Measurements from ENCODE around the gene NF1. TPM values are rescaled to one million over a fixed set of nuclear protein-coding genes. Genes with fewer than 3 reads are reported as not detected.
"Not testable (repeated sequence)": the region's sequence is repeated elsewhere in the genome, so short reads cannot be mapped to it uniquely, and the experiment has no call there.

The NF1 gene
- total and polyA plus RNA-seq, 2 donors (not counting 1 experiment from before 2014, with no cell fraction given): 10.8 to 27.7 TPM

DNA sequence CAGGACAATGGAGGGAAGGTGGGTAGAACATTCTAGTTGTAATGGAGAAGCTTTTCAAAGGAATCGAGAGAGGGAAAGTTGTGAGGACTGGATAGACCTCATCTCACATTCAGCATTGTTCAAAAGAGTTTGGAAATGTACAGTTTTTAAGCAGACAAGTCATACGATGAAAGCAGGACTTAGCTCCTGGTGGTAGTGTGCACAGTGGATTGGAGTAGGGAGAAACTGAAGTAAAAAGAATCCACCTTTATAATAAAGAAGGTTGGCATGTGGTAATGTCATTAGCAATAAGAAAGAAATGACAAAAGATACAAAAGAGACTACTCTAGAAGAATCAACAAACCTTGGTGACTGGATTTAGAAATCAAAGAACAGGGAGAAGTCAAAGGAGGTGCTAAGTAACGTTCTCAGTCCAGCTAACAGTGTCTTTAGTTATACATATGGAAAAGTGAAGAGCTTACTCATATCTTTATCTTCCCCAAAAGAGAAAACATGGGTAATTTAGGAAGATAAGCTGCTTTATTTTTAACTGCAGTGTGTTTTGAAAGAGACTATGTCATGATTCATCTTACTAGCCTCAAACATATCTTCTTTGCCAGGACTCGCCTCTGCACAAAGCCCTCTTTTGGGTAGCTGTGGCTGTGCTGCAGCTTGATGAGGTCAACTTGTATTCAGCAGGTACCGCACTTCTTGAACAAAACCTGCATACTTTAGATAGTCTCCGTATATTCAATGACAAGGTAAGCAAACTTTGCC lies 245.3 kb downstream of the NF1 start:
- no peak overlapping the region for H3K27ac Mint-ChIP-seq
- H2AFZ ChIP-seq (ENCODE audit: insufficient read depth, low read depth, low read length, poor library complexity, severe bottlenecking): no peak overlapping the region
- intact Hi-C loops (cut with micrococcal nuclease): no loop called here
- H3K79me2 ChIP-seq (ENCODE audit: control insufficient read depth, insufficient read depth, low read length): no peaks in the 10 kb centered on the region
- H3K4me1 Mint-ChIP-seq: no peaks in the 10 kb centered on the region
- no peak overlapping the region for H3K4me2 ChIP-seq (replicated peaks; ENCODE audit: low read depth, low read length, poor library complexity, severe bottlenecking)
- H3K27ac ChIP-seq (ENCODE audit: low read length in 2 of 2): no peak overlapping the region
- H4K20me1 ChIP-seq (ENCODE audit: control insufficient read depth, insufficient read depth, low read length, poor library complexity, severe bottlenecking): no peaks in the 10 kb centered on the region
- H3K27me3 Mint-ChIP-seq: no peaks in the 10 kb centered on the region
- no peaks in the 10 kb centered on the region for H3K9me3 ChIP-seq (ENCODE audit: control extremely low read depth in 1 of 3, control insufficient read depth in 2 of 3, insufficient read depth in 1 of 3, low read length in 2 of 3)
- H3K36me3 ChIP-seq (replicated peaks in 1 of 2; ENCODE audit: control extremely low read depth in 1 of 2, control insufficient read depth in 1 of 2, extremely low read depth in 1 of 2, insufficient read depth in 2 of 2, low read length in 1 of 2): peaks cover 7 to 9% of the 10 kb centered on the region in 2 experiments
- no peak overlapping the region for H3K4me3 Mint-ChIP-seq
- H3K4me1 ChIP-seq (ENCODE audit: control insufficient read depth in 2 of 2, insufficient read depth in 2 of 2, low read length in 2 of 2): no peaks in the 10 kb centered on the region
- CTCF ChIA-PET: interaction anchor here (0.9 to 2.2 kb wide), 2 partner anchors 21 to 33 kb away, joined by 3 to 5 read pairs; no protein-coding TSS in a partner anchor
- H3K9me3 Mint-ChIP-seq (ENCODE audit: insufficient read depth): no peaks in the 10 kb centered on the region
- H3K27me3 ChIP-seq (replicated peaks in 1 of 4; ENCODE audit: control extremely low read depth in 1 of 4, control insufficient read depth in 3 of 4, insufficient read depth in 4 of 4, low read length in 3 of 4): no peaks in the 10 kb centered on the region
- TF ChIP-seq, protein P1, sequence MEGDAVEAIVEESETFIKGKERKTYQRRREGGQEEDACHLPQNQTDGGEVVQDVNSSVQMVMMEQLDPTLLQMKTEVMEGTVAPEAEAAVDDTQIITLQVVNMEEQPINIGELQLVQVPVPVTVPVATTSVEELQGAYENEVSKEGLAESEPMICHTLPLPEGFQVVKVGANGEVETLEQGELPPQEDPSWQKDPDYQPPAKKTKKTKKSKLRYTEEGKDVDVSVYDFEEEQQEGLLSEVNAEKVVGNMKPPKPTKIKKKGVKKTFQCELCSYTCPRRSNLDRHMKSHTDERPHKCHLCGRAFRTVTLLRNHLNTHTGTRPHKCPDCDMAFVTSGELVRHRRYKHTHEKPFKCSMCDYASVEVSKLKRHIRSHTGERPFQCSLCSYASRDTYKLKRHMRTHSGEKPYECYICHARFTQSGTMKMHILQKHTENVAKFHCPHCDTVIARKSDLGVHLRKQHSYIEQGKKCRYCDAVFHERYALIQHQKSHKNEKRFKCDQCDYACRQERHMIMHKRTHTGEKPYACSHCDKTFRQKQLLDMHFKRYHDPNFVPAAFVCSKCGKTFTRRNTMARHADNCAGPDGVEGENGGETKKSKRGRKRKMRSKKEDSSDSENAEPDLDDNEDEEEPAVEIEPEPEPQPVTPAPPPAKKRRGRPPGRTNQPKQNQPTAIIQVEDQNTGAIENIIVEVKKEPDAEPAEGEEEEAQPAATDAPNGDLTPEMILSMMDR (IDR thresholded peaks at IDR 0.05): no peak
- TF ChIP-seq EZH2 (IDR thresholded peaks at IDR 0.05; ENCODE audit: borderline replicate concordance, insufficient read depth, low read depth, low read length, poor library complexity, severe bottlenecking): no peak
- no peak overlapping the region for H3K9ac ChIP-seq (ENCODE audit: low read length)
- ATAC-seq (ENCODE audit: low read depth) (no peak), DNase-seq (no peak)
- WGBS (ENCODE audit: insufficient coverage): 100% methylated on average over 1 of the region's 6 CpGs
- no peak overlapping the region for H3K4me3 ChIP-seq (ENCODE audit: control extremely low read depth in 1 of 5, extremely low read depth in 1 of 5, insufficient read depth in 1 of 5, low read depth in 2 of 5, low read length in 4 of 5)
- POLR2A ChIA-PET: no interaction called here

DNA sequence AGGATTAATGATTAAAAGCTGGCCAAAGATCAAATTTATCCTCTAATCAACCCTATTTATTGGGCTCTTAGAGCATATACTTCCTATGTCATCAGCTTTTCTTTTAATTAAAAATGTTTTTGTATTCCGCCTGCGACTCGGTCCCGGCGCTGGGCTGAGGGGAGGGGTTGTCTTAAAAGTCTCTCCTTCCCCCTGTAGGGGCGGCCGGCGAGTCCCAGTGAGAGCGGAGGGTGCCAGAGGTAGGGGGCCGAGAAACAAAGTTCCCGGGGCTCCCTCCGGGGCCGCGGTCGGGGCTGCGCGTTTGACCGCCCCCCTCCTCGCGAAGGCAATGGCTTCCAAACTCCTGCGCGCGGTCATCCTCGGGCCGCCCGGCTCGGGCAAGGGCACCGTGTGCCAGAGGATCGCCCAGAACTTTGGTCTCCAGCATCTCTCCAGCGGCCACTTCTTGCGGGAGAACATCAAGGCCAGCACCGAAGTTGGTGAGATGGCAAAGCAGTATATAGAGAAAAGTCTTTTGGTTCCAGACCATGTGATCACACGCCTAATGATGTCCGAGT lies 250.5 kb downstream of the NF1 start:
- H3K36me3 ChIP-seq (replicated peaks in 1 of 2; ENCODE audit: control extremely low read depth in 1 of 2, control insufficient read depth in 1 of 2, extremely low read depth in 1 of 2, insufficient read depth in 2 of 2, low read length in 1 of 2); H3K9ac ChIP-seq (ENCODE audit: low read length); H3K27ac ChIP-seq (ENCODE audit: low read length in 2 of 2); H3K4me2 ChIP-seq (replicated peaks; ENCODE audit: low read depth, low read length, poor library complexity, severe bottlenecking); H3K27ac Mint-ChIP-seq; DNase-seq; H3K9me3 ChIP-seq (ENCODE audit: control extremely low read depth in 1 of 3, control insufficient read depth in 2 of 3, insufficient read depth in 1 of 3, low read length in 2 of 3); H3K27me3 Mint-ChIP-seq; POLR2A ChIA-PET; H3K79me2 ChIP-seq (ENCODE audit: control insufficient read depth, insufficient read depth, low read length); H3K4me1 ChIP-seq (ENCODE audit: control insufficient read depth in 2 of 2, insufficient read depth in 2 of 2, low read length in 2 of 2); H3K27me3 ChIP-seq (replicated peaks in 1 of 4; ENCODE audit: control extremely low read depth in 1 of 4, control insufficient read depth in 3 of 4, insufficient read depth in 4 of 4, low read length in 3 of 4); ATAC-seq (ENCODE audit: low read depth); H3K9me3 Mint-ChIP-seq (ENCODE audit: insufficient read depth); intact Hi-C loops (cut with micrococcal nuclease); H4K20me1 ChIP-seq (ENCODE audit: control insufficient read depth, insufficient read depth, low read length, poor library complexity, severe bottlenecking); H3K4me1 Mint-ChIP-seq; H2AFZ ChIP-seq (ENCODE audit: insufficient read depth, low read depth, low read length, poor library complexity, severe bottlenecking); H3K4me3 Mint-ChIP-seq; H3K4me3 ChIP-seq (ENCODE audit: control extremely low read depth in 1 of 5, extremely low read depth in 1 of 5, insufficient read depth in 1 of 5, low read depth in 2 of 5, low read length in 4 of 5): not testable (repeated sequence)
- WGBS (ENCODE audit: insufficient coverage): 94% methylated on average over 3 of the region's 34 CpGs
- CTCF ChIA-PET: interaction anchor here (0.5 kb wide), 1 partner anchor 32 kb away, joined by 3 read pairs; no protein-coding TSS in a partner anchor
